GM19452 (cell line): ENCODE results near the gene CNNM4.

Source experiments
- ATAC-seq: cut with Tn5 transposase; IDR thresholded peaks from one replicate; pipeline ENCODE4 v1.9.1; 2021; ENCODE audit not compliant: unreplicated experiment

The CNNM4 gene

DNA sequence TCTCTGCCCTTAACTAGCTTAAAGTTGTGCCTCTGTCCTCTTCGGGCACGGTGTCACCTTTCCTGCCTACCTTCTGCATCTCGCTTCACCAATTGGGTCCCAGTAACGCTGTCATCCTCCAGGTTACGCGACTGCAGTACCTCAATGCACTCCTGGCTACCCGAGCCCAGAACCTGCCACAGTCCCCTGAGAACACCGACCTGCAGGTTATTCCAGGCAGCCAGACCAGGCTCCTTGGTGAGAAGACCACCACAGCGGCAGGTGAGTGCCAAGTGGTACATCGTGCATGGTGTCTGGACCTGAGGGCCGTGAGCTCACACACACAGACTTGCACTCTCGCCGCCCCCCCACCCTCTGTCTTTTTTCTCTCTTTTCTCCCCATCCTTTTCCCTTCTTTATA, 68.2 kb downstream of the CNNM4 start:
- no peak for ATAC-seq

DNA sequence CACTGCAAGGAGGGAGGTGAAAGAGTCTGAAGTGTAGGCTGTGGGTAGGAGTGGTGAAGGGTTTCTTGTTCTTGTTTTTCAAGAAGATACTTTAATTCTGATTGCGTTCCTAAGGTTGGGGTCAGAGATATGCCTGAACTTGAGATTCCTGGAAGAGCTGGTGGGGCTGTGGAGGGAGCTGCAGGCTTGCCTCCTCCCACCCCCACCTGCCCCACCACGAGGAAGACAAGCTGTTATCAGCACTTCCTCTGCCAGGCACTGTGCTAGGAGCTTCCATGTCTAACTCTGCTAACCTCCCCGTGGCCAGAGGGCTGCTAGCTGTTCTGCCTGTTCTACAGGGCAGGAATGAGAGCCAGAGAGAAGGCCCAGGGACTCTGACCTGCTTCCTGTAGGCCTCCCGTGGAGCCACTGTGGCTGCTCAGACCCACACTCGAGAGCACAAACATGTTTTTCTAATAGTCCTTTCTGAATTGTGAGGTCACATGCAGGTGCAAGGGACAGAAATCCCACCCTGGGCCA, 69.4 kb downstream of the CNNM4 start:
- ATAC-seq, result no peak

DNA sequence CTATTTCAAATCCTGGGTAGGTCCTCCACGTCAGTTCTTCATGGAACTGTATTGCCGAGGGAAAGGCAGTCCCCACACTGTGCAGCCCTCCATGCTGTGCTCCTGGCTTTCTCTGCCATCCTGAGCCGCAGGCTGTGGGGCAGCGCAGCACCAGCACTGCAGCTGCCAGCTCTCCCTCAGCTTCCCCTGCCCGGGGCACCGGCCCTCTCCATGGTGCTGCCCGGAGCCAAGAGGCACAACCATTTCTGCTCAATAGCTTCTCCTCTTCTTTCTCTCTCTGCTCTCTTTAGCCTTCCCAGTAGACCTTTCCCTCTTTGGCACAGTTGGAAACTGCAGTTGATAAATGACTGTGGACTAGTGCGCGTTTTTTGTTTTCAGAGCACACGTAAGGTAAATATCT, 71.0 kb downstream of the CNNM4 start:
- no peak for ATAC-seq

DNA sequence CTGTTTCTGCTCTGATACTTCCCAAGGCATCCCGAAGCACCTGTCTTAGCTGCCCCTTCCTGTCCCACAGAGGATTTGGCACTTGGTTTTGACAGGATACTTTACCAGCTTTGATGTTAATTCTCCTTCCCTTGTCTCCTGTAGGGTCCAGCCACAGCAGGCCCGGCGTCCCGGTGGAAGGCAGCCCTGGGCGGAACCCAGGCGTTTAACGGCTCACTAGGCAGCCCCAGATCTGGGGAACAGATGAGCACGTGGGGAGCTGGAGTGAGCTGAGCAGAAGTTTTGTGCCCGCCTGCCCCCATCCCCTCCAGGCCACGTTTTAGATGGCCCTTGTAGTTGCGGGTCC, 71.7 kb downstream of the CNNM4 start:
- no peak for ATAC-seq

DNA sequence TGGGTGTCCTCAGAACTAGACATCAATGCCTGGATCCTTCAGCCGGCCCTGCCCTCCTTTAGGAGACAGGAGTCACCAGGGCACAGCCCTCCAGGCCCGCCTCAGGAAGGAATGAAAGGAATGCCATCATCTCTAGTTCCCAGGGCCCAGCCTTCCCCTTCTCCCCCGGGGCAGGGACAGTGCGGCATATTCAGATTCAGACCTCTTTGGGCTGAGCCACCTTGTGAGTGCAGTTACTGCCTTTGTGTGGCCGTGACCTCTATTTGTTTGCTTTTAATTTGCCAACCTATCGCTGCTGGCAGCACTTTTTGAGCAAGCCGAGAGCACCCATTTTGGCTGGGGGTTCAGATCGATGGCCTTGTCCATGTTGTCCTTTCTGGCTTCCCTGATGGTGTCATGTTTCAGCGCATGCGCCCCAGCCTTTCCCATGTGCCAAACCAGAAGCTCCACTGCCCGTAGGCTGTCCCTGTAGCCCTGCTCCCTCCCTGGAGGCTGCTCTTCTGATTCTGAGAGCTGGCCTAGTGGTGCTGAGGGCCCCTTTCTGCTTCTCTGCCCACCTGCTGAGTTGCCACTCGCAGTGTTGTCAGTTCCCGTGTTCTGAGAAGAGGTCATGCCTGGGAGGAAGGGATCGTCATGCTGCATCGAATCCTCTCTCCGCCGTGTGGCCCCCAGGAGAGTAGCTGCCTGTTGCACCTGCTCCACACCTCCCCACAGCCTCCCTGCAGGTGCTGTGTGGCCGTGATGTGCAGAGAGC, 72.2 kb downstream of the CNNM4 start:
- no peak for ATAC-seq

DNA sequence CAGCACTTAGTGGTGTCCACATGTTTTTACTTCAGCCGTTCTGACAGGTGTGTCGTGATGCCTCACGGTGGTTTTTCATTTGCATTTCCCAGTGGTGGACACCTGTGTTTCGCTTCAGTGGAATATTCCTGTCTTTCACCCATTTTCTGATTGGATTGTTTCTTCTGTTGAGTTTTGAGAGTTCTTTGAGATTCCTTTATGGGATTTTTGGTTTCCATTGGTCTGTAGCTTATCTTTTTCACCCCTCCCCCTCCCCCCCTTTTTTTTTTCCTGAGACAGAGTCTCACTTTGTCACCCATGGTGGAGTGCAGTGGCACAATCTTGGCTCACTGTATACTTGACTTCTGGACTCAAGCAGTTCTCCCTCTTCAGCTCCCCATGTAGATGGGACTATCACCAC, 75.1 kb downstream of the CNNM4 start:
- ATAC-seq, result no peak

DNA sequence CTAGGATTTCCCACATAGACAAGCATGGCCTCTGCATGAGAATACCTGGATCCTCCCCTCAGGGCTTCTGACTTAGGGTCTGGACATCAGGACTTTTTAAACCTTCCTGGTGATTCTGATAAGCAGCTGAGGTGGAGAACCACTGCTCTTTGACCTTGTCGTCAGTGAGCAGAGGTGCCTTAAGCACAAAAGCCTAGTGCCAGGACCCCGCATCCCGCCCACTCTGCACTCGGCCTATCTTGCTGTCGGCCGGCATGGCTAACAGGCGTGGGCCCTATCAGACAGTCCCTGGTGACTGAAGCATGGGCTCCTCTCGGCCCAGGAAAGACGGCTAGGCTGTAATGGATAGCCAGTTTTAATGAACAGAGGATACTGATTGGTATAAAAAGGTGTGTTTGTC, 76.9 kb downstream of the CNNM4 start:
- ATAC-seq, result no peak

DNA sequence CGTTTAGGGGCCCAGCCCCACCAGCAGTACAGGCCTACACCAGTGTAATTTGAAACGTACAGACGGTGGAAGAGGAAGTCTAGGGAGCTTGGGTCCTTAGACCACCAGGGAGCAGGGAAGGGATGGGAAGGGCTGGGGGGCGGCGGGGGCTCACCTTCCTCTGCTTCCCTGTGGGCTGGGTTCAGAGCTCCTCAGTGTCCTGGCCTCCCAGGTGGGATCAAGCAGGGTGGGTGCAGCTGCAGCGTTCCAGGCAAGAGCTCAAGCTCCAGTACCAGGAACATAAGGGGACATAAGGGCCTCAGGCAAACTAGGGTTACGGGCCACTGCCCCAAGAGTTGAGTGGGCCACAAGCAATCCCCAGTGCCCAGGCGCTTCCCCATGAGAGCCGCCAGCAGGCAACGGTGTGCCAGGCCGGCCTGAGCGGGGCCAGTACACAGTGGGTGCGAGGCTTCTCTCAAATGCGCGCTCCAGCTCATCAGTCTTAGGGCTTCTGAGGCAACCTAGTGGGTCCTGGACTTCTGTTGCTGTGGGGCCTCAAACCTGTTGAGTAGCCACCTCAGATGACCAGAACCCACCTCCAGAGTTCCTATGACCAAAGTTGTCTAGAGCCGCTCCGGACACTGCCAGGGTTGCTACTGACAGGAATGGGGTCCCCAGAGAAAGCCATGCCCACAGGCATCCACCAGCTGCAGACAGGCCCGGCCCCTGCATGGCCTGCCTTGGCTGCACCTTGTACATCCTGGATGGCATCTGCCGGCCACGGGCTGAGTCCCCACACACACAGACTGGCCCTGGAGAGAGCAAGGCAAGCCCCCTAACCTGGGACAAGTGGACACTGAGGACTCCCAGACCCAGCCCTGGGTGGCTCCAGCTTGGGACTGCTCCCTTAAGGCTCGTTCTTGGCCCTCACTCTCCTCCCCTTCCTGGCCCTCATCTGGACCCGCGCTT, 77.9 kb downstream of the CNNM4 start:
- peak; percentile 25 for ATAC-seq

DNA sequence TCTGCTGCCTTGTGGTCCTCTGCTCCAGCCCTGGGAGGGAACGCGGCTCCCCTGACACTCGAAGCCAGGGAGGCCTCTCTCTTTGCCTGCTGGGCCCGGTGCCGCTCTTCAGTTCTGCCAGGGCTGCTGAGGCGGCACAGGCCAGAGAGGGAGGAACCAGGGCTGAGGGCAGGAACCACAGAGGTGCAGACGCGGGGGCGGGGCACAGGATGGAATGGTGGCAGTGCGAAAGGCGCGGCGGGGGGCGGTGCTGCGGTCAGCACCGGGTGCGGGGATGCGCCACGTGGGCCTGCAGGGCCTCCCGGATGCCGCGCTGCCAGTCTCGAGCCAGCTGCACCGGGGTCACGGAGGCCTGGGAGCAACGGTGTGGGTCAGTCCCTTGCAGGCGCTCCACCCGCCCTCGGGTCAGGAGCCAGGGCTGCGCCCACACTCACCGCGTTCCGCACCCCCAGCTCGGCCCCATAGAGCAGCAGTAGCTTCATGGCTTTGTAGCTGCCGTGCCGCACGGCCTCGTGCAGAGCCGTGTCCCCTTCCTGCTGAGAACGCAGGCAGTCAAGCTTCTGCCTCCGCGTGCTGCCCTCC, 78.7 kb downstream of the CNNM4 start:
- peak; percentile 70 for ATAC-seq

DNA sequence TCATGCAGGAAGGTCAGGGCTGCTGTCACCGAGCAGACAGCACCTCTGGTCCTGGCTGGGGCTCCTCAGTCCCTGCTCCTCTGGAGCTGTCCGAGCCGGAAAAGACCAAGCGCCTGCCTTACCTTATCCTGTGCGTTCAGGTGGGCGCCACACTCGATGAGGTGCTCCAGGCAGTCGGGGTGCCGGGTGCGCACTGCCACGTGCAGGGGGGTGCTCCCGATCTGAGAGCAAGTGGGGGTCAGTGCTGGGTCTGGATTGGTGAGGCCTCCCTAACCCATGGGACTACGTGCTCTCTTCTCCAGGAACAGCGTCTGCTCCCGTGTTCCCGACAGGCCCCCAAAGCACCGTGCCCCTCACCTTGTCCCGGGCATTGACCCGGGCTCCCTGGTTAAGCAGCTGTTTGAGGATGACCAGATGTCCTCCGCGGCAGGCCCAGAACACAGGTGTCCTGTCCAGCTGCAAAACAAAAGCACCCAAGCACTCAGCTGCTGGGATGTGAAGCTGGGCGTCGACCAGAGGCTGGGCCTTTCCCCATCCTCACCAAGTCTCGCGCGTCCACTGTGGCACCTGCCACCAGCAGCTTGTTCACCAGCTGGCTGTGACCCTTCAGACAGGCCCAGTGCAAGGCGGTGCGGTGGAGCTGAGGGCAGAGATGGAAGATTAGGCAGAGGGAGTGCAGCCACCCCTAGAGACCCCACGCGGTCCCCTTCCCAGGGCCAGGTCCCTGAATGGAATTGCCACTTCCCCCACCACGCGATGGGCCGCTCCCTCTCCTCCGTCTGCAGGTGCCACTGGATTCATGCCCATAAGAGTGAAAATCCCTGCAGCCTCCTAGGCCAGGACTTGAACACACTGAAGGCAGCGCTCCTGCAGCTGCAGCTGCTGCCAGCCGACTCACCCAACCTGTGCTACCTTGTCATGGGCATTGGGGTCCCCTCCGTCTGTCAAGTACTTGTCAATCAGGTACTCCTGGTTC, 79.5 kb downstream of the CNNM4 start:
- ATAC-seq, result no peak

DNA sequence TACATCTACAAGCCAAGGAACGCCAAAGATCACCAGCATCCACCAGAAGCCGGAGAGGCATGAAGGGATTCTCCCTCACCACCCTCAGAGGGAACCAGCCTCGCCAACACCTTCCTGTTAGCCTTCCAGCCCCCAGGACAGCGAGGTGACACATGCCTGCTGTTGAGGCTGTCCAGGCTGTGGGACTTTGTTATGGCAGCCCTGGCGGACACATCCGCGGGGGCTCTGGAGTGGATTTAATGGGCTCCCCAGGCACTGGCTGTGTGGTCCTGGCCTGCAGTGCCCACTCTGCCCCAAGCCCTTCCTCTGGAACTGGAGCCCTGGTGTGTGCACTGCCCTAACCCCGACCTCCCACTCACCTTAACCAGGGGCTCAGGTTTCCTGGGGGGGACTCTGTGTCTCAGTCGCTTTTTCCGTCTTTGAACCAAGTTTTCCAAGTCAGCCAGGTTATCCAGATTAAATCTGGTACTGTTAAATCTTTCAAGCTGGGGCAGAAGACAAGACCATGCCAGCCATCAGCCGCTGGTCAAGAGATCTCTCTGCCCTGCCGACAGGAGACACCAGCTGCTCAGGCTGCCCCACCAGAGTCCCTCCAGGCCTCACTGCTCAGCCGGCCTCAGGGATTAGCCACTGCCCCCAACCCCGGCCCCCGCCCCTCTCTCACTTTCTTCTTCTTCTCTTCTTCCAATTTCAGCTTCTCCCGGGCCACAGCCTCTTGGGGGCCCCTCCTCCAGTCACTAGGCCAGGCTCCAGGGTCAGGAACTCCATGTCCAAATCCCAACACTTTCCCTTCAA, 81.2 kb downstream of the CNNM4 start:
- ATAC-seq, result no peak

DNA sequence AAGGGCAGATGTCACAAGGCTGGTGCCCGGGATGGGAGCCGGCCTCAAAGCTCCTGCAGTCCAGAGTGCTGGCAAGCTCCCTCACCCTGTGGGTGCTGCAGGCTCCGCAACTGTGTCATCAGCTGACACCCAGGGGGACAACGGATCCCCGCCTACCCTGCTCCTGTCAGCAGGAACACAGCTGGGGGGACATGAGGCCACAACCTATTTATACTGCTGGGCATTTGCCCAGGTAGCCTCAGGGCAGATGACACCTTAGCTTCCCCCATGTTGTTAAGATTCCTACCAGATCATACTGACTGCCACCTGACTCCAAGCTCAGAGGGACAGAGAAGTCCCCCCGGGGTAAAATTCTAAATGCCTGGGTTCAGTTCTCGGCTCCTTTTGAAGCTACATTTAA, 81.9 kb downstream of the CNNM4 start:
- no peak for ATAC-seq

DNA sequence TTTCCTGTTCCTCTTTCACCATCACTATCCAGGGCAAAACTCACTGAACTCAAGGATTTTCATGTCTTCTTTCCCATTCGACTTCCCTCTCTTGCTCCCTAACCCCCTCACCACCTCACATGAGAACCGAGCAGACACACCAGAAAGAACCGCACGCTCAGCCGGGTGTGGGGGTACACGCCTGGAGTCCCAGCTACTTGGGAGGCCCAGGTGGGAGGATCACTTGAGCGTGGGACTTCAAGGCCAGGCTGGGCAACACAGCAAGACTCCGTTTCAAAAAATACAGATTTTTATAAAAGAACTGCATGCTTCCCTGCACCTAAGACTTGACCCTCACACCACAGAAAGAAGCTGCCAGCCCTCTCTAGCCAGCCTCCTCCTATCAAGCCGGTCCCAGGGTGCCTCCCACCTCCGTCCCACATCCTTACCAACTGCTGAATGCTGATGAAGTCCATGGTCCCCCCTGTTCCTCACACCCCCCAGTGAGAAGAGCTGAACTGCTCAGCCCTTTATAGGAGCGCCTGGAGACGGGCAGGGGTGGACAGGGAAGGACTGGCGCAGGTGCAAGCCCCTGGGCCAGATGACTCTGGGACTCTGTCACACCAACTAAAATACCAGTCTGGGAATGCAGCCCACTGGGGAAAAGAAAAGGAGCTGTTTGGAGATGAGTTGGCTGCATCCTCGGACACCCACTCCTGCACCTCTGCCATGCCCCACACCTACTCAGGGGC, 83.0 kb downstream of the CNNM4 start, which contains the start of gene ANKRD23:
Gene ANKRD23, minus strand, starts transcription at position 484 of the 731 bp plus-strand sequence. Its CDS starts 29 bp downstream, at position 455.
- ATAC-seq, result no peak

DNA sequence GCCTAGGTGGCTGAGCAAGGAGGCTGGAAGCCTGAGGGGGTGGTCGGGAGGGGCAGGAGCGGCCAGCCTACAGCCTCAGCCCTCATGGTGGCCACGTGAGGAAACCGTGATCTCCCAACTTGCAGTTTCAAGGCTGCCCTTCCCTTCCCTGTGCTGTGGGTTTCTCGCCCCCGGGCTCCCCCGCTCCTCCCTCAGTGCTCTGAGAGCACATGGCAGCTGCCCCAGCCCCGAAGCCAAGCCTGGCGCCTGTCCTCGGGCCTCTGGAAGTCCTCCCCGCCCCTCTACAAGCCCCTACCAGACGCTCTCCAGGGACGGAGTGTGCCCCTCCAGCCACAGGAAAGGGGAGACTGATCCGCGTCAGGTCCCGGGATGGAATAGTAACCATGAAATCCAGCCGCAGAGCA, 83.7 kb downstream of the CNNM4 start:
- ATAC-seq, result no peak

DNA sequence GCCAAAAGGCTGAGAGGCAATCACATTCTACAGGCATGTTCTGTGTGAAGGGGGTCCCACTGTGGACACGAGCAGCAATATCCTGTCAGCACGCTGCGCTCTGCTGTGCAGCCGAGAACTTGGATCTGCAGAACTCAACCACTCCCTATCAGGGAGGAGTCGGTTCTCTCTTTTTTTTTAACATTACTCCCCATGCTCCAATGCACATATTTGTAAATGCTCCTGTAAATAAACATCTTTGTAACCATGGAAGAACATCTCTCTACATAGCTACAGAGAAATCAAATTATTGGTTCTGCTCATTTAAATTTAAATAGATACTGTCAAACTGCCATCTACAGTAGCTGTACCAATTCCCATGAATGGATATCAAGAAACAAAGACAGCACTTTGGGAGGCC, 86.1 kb downstream of the CNNM4 start:
- ATAC-seq, result no peak

DNA sequence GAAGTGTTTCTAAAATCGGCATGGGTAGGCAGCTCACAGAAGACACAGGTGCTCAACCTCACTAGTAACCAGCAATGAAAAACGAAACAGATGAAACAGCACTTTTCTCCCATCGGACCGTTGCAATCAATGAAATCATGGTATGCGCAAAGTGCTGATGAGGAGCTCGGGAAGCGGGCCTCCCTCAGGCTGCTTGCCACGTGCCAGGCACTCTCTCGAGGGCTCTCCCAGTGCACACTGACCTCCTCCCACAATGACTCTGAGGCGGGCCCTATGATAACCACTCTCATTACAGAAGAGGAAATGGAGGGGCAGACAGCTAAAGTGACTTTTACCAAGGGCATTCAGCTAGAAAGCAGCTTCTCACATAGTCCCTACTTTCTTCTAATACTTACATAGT, 86.9 kb downstream of the CNNM4 start:
- no peak for ATAC-seq

DNA sequence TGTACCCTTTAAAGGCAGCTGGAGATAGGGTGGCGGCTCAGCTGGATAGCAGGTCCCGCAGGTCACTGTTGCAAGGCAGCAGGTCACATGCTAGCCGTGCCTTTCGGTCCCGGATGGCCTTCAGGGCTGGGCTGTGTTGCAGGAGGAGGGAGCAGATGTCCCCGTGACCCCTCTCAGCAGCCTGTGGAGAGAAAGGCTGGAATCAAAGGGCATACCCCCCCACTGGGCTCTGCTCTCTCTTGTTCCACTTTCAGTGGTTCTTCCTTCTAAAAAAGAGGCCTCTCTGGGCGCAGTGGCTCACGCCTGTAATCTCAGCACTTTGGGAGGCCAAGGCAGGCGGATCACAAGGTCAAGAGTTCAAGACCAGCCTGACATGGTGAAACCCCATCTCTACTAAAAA, 87.6 kb downstream of the CNNM4 start:
- ATAC-seq, result no peak

DNA sequence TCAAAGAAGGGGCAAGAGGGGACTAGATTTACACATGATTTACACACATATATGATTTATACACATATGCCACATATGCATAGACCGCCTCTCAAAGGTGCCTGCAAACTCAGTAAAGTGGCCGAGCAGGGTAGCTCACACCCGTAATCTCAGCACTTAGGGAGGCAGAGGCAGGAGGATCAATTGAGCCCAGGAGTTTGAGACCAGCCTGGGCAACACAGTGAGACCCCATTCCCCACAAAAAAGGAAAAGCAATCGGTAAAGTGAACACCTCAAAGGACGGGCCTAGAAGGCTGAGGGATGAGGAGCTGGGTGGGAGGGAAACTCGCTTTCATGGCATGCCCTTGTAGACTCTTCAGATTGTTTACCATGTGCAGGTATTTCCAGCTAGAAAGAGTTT, 92.0 kb downstream of the CNNM4 start:
- ATAC-seq, result no peak

DNA sequence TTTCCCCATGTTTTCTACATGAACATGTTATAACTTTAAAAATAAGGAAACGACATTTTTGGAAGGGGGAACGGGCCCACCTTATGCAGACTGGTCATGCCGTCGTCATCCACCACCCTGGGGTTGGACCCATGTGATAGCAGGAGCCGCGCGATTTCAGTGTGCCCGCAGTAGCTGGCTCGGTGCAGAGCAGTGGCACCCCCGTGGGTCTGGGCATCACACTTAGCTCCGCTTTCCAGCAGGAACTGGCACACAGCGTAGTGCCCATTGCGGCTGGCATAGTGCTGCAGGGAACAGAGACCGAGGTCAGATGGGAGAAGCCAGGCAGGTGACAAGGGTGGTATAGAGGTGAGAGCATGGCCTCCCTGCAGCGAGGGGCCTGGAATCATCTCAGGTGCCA, 92.6 kb downstream of the CNNM4 start:
- ATAC-seq, result no peak
